Muscle layer of colon (tissue), 2 donors: ENCODE measurements around the gene OSTN.
"Not testable (repeated sequence)": the region's sequence is repeated elsewhere in the genome, so short reads cannot be mapped to it uniquely, and the experiment has no call there.

Experiments used
- H3K27ac ChIP-seq: one replicate; pipeline ENCODE4 v1.7.0; 2013; ENCODE audit warnings: low read depth, mild to moderate bottlenecking, low read length, moderate library complexity
- H3K27me3 ChIP-seq, 2 donors: one replicate each; pipeline ENCODE4 v1.7.0; 2013; ENCODE audit warnings: low read length in 2 of 2, mild to moderate bottlenecking in 2 of 2; ENCODE audit not compliant: insufficient read depth in 2 of 2, control insufficient read depth in 1 of 2
- H3K36me3 ChIP-seq: one replicate; pipeline ENCODE4 v1.7.0; 2013; ENCODE audit warnings: mild to moderate bottlenecking, low read length; ENCODE audit not compliant: insufficient read depth
- H3K4me1 ChIP-seq: one replicate; pipeline ENCODE4 v1.7.0; 2013; ENCODE audit warnings: mild to moderate bottlenecking, low read length; ENCODE audit not compliant: insufficient read depth
- H3K4me3 ChIP-seq, 2 donors: one replicate each; pipeline ENCODE4 v1.7.0; 2013; ENCODE audit warnings: low read length in 2 of 2, low read depth in 1 of 2, mild to moderate bottlenecking in 1 of 2, moderate library complexity in 1 of 2
- H3K9ac ChIP-seq: one replicate; pipeline ENCODE4 v1.7.0; 2013; ENCODE audit warnings: low read length
- H3K9me3 ChIP-seq: one replicate; pipeline ENCODE4 v1.7.0; 2013; ENCODE audit warnings: mild to moderate bottlenecking, low read length
- donor health status: abdominal sarcoma.
- donor health status: Adenocarcinoma of cecum.

OSTN gene

GRCh38 chr3:191235331-191236314, 36.6 kb downstream of the OSTN start:
- H3K9ac ChIP-seq: no peak overlapping the region
- no peaks in the 10 kb centered on the region for H3K9me3 ChIP-seq
- H3K4me3 ChIP-seq: no peak overlapping the region
- no peaks in the 10 kb centered on the region for H3K27me3 ChIP-seq
- no peak overlapping the region for H3K27ac ChIP-seq
- no peaks in the 10 kb centered on the region for H3K4me1 ChIP-seq
- H3K36me3 ChIP-seq: no peaks in the 10 kb centered on the region

GRCh38 chr3:191236646-191237045, 37.6 kb downstream of the OSTN start:
- Histone ChIP-seq H3K4me3 (no peak overlapping the region), H3K27me3 (no peaks in the 10 kb centered on the region), H3K4me1 (no peaks in the 10 kb centered on the region), H3K27ac (no peak overlapping the region), H3K36me3 (no peaks in the 10 kb centered on the region), H3K9me3 (no peaks in the 10 kb centered on the region), H3K9ac (no peak overlapping the region)

GRCh38 chr3:191237047-191237882, 38.2 kb downstream of the OSTN start:
- Histone ChIP-seq H3K36me3 (no peaks in the 10 kb centered on the region), H3K9ac (no peak overlapping the region), H3K4me1 (no peaks in the 10 kb centered on the region), H3K27me3 (no peaks in the 10 kb centered on the region), H3K9me3 (no peaks in the 10 kb centered on the region), H3K4me3 (no peak overlapping the region), H3K27ac (no peak overlapping the region)

GRCh38 chr3:191238321-191238817, 39.3 kb downstream of the OSTN start:
- H3K36me3 ChIP-seq: no peaks in the 10 kb centered on the region
- H3K27ac ChIP-seq: no peak overlapping the region
- H3K27me3 ChIP-seq: no peaks in the 10 kb centered on the region
- H3K4me3 ChIP-seq: no peak overlapping the region
- H3K4me1 ChIP-seq: no peaks in the 10 kb centered on the region
- no peak overlapping the region for H3K9ac ChIP-seq
- H3K9me3 ChIP-seq: no peaks in the 10 kb centered on the region

GRCh38 chr3:191239407-191240031, 40.5 kb downstream of the OSTN start:
- H3K4me3 ChIP-seq: no peak overlapping the region
- H3K27me3 ChIP-seq: no peaks in the 10 kb centered on the region
- H3K4me1 ChIP-seq: no peaks in the 10 kb centered on the region
- no peak overlapping the region for H3K9ac ChIP-seq
- no peaks in the 10 kb centered on the region for H3K9me3 ChIP-seq
- no peak overlapping the region for H3K27ac ChIP-seq
- H3K36me3 ChIP-seq: no peaks in the 10 kb centered on the region

- no peaks in the 10 kb centered on the region for H3K27me3 ChIP-seq
- no peak overlapping the region for H3K27ac ChIP-seq
- no peak overlapping the region for H3K9ac ChIP-seq
- no peak overlapping the region for H3K4me3 ChIP-seq
- no peaks in the 10 kb centered on the region for H3K36me3 ChIP-seq
- H3K9me3 ChIP-seq: no peaks in the 10 kb centered on the region
- no peaks in the 10 kb centered on the region for H3K4me1 ChIP-seq
These were observed 41.4 kb downstream of the OSTN start for GRCh38 chr3:191240486-191240885.

- Histone ChIP-seq H3K4me1 (no peaks in the 10 kb centered on the region), H3K4me3 (no peak overlapping the region), H3K27me3 (no peaks in the 10 kb centered on the region), H3K9ac (no peak overlapping the region), H3K9me3 (no peaks in the 10 kb centered on the region), H3K36me3 (no peaks in the 10 kb centered on the region), H3K27ac (no peak overlapping the region)
These were observed 45.3 kb downstream of the OSTN start for GRCh38 chr3:191244242-191244867.

- not testable (repeated sequence) for H3K27ac ChIP-seq, H3K9me3 ChIP-seq, H3K4me3 ChIP-seq, H3K9ac ChIP-seq, H3K4me1 ChIP-seq, H3K36me3 ChIP-seq, H3K27me3 ChIP-seq
These were observed 47.0 kb downstream of the OSTN start for GRCh38 chr3:191246034-191246433.

GRCh38 chr3:191246630-191247029, 47.6 kb downstream of the OSTN start:
- H3K27ac ChIP-seq: no peak overlapping the region
- no peak overlapping the region for H3K4me3 ChIP-seq
- H3K36me3 ChIP-seq: no peaks in the 10 kb centered on the region
- no peaks in the 10 kb centered on the region for H3K4me1 ChIP-seq
- H3K9ac ChIP-seq: no peak overlapping the region
- no peaks in the 10 kb centered on the region for H3K9me3 ChIP-seq
- no peaks in the 10 kb centered on the region for H3K27me3 ChIP-seq

GRCh38 chr3:191253089-191253799, 54.2 kb downstream of the OSTN start:
- Histone ChIP-seq H3K9ac (no peak overlapping the region), H3K9me3 (no peaks in the 10 kb centered on the region), H3K4me1 (no peaks in the 10 kb centered on the region), H3K36me3 (no peaks in the 10 kb centered on the region), H3K4me3 (no peak overlapping the region), H3K27me3 (no peaks in the 10 kb centered on the region), H3K27ac (no peak overlapping the region)
